OCI-LY3 (cell line): Measurements from ENCODE around the gene ZNF665.
"Not testable (repeated sequence)": the region's sequence is repeated elsewhere in the genome, so short reads cannot be mapped to it uniquely, and the experiment has no call there.

Experiments
- EZH2phosphoT487 ChIP-seq: fragments of 200-600 bp; shearing (Covaris generic); IDR thresholded peaks from 2 replicates; pipeline ENCODE4 v1.6.1; 2018; ENCODE audit warnings: antibody characterized with exemption, mixed run types, low read depth
- TF ChIP-seq, protein P1 (sequence below): fragments of 200-600, 300-600 bp; sonication (generic); IDR thresholded peaks from 2 replicates; pipeline ENCODE4 v1.5.1; 2014; ENCODE audit warnings: antibody characterized with exemption, low read length, low read depth

DNA sequence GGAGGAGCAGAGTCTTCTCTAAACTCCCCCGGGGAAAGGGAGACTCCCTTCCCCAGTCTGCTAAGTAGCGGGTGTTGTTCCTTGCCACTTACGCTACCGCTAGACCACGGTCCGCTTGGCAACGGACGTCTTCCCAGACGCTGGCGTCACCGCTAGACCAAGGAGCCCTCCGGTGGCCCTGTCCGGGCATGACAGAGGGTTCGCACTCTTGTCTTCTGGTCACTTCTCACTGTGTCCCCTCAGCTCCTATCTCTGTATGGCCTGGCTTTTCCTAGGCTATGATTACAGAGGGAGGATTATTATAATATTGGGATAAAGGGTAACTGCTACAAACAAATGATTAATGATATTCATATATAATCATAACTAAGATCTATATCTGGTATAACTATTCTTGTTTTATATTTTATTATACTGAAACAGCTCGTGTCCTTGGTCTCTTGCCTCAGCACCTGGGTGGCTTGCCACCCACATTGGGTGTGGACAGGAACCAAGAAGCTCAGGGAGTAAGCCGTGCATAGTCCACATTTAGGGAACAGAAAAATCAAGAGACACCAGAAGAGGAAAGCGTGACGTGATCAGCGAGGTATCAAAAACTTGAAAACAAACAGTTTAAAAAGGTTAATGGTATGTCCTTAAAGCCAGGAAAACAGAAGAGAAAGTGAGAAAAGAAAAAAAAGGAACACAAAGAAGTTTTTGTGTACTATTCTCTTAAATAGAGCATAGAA lies 7.8 kb downstream of the ZNF665 start:
- TF ChIP-seq, protein P1, sequence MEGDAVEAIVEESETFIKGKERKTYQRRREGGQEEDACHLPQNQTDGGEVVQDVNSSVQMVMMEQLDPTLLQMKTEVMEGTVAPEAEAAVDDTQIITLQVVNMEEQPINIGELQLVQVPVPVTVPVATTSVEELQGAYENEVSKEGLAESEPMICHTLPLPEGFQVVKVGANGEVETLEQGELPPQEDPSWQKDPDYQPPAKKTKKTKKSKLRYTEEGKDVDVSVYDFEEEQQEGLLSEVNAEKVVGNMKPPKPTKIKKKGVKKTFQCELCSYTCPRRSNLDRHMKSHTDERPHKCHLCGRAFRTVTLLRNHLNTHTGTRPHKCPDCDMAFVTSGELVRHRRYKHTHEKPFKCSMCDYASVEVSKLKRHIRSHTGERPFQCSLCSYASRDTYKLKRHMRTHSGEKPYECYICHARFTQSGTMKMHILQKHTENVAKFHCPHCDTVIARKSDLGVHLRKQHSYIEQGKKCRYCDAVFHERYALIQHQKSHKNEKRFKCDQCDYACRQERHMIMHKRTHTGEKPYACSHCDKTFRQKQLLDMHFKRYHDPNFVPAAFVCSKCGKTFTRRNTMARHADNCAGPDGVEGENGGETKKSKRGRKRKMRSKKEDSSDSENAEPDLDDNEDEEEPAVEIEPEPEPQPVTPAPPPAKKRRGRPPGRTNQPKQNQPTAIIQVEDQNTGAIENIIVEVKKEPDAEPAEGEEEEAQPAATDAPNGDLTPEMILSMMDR, result not testable (repeated sequence)
- not testable (repeated sequence) for TF ChIP-seq EZH2phosphoT487
